Chondrocyte (in vitro differentiated cells): ENCODE data around the gene ROPN1L. TPM values are rescaled to one million over a fixed set of nuclear protein-coding genes. Genes with fewer than 3 reads are reported as not detected.

ENCODE experiments used
- DNase-seq: peaks from one replicate; pipeline ENCODE4 v3.0.0; 2021; ENCODE audit warnings: mixed read lengths, low spot score
- H3K27ac Mint-ChIP-seq: one replicate; pipeline ENCODE4 v1.8.0; 2021; ENCODE audit warnings: mild to moderate bottlenecking, moderate library complexity, mixed read lengths; ENCODE audit not compliant: unreplicated experiment
- H3K27me3 Mint-ChIP-seq: 2 replicates; pipeline ENCODE4 v1.8.0; 2021; ENCODE audit warnings: low read depth, mixed read lengths
- H3K36me3 Mint-ChIP-seq: 2 replicates; pipeline ENCODE4 v1.8.0; 2021; ENCODE audit warnings: low read depth, mixed read lengths
- H3K4me1 Mint-ChIP-seq: 2 replicates; pipeline ENCODE4 v1.8.0; 2021; ENCODE audit warnings: low read depth, mild to moderate bottlenecking, mixed read lengths
- H3K4me3 Mint-ChIP-seq: one replicate; pipeline ENCODE4 v1.8.0; 2021; ENCODE audit warnings: mild to moderate bottlenecking, moderate library complexity, mixed read lengths; ENCODE audit not compliant: unreplicated experiment
- H3K9me3 Mint-ChIP-seq: 2 replicates; pipeline ENCODE4 v1.8.0; 2021; ENCODE audit warnings: low read depth, mixed read lengths
- total RNA-seq: library from RNA; stranded (reverse); gene quantifications from 3 replicates; pipeline ENCODE4 v1.2.1, GENCODE V29; 2021
- TF ChIP-seq, protein P1 (sequence below): fragments of 200-600 bp; sonication (generic); IDR thresholded peaks from 2 replicates; pipeline ENCODE4 v1.5.0; 2021; ENCODE audit warnings: antibody characterized with exemption, mild to moderate bottlenecking, moderate library complexity

The ROPN1L gene
- total RNA-seq, 1 donor from 2014 or later, result 0.37 TPM

DNA sequence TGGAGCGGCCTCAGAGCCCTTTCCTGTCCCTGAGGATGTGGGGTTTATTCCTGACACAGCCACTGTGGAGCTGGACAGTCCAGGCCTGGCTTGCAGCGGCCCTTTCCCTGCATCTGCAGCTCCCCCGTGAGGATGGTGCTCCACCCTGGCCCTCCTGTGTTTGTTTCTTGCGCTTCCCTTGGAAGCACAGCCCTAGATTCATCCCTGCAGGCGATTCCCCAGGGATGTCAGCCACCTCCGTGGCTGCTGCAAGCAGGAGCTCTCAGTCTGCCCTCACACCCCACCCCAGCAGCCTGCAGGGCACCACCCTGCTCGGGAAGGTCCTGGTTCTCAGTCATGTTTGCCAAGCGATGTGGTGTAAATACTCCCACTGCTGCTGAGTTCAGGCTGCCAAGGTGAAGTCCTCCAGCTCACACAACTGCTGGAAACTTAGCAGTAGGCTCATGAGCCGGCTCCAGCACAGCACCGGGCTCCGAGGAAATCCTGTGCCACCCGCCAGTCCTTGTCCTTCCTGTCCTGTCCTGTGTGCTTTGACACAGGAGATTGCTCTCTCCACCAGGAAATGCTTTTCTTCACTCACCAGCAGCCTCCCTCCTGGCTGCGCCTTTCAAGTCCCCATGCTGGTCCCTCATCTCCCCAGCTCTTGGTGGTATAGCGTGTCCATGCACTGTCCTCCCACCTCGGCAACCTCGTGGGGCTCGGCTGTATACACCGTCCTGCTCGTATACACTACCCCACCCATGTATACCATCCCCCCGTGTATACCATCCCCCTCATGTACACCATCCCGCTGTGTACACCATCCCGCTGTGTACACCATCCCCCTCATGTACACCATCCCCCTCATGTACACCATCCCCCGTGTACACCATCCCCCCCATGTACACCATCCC, 16.2 kb downstream of the ROPN1L start:
- H3K4me1 Mint-ChIP-seq, result peaks cover 37% of the 10 kb centered on the region
- H3K4me3 Mint-ChIP-seq, result no peak overlapping the region
- peak; percentile 58 for DNase-seq
- no peaks in the 10 kb centered on the region for H3K36me3 Mint-ChIP-seq
- TF ChIP-seq, protein P1, sequence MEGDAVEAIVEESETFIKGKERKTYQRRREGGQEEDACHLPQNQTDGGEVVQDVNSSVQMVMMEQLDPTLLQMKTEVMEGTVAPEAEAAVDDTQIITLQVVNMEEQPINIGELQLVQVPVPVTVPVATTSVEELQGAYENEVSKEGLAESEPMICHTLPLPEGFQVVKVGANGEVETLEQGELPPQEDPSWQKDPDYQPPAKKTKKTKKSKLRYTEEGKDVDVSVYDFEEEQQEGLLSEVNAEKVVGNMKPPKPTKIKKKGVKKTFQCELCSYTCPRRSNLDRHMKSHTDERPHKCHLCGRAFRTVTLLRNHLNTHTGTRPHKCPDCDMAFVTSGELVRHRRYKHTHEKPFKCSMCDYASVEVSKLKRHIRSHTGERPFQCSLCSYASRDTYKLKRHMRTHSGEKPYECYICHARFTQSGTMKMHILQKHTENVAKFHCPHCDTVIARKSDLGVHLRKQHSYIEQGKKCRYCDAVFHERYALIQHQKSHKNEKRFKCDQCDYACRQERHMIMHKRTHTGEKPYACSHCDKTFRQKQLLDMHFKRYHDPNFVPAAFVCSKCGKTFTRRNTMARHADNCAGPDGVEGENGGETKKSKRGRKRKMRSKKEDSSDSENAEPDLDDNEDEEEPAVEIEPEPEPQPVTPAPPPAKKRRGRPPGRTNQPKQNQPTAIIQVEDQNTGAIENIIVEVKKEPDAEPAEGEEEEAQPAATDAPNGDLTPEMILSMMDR, result peak; percentile 23
- H3K9me3 Mint-ChIP-seq, result no peaks in the 10 kb centered on the region
- H3K27ac Mint-ChIP-seq, result no peak overlapping the region
- H3K27me3 Mint-ChIP-seq, result peaks cover 2% of the 10 kb centered on the region

DNA sequence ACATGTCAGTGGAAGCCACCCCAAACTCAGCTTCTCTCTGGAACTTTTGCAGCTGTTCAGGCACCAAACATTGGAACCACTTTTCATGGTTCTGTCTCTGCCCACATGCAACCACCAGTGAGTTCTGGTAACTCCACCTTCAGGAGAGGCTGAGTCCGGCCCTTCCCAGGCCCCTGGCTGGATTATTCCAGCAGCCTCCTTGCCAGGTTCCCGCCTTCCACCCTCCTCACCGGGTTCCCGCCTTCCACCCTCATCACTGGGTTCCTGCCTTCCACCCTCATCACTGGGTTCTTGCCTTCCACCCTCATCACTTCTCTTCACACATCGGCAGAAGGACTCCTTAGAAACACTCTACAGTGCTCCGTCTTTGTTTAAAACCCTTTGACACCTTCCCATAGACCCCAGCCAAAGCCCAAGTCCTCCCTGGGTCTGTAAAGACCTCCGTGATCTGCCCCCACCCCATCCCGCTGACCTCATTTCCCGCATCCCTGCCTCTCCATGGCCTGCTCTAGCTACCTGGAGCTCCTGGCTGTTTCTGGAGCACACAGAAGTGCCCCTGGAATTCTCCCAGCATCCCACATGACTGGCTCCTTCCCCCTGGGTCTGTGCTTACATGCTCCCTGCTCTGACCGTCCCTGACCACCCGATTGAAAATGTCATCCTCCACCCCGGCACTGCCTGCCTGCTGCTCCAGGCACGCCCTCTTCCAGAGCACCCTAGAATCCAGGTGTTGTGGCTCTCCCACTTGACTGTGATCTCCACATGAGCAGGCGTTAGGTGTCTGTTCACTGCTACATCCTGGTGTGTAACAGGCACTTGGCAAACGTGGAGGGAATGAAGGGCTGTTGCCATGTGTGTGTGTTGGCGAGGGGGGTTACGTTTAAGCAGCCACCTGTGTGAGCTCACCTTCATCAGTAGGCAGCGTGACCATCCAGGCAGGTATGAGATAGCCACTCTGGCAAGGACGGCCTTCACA, 17.7 kb downstream of the ROPN1L start:
- no peak for DNase-seq
- no peaks in the 10 kb centered on the region for H3K9me3 Mint-ChIP-seq
- peaks cover 23% of the 10 kb centered on the region for H3K4me1 Mint-ChIP-seq
- no peak overlapping the region for H3K27ac Mint-ChIP-seq
- TF ChIP-seq, protein P1, result no peak
- H3K27me3 Mint-ChIP-seq, result peaks cover 7% of the 10 kb centered on the region
- peaks cover 3% of the 10 kb centered on the region for H3K36me3 Mint-ChIP-seq
- no peak overlapping the region for H3K4me3 Mint-ChIP-seq

DNA sequence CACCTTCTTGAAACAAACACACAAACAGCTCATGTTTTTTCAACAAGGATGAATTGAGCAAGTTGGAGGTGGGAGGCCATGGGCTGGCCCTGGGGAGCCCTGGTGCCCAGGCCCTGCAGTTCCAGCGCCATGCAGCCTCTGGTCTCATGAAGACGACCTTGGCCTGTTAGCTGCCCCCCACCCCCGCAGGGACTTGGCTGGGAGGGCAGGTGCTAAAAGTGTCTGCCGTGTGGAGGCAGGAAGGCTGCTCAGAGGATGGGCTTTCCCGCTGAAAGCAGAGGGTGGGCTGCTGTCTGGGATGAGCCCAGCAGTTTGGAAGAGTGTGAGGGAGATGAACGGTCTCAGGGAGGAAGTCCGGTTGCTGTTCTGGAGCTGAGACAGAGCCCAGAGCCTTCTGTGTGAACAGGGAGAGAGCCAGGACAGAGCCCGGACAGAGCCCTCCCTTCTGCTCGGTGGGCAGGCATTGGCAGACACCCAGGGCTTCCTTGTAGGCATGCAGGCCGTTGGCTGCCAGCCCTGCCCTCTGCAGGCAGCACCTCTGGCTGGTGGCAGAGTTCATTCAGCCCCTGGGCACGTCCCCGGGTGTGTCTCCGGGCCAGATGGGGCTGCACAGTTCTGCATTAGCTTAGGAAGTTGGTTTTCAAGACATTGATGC, 18.7 kb downstream of the ROPN1L start:
- no peak overlapping the region for H3K4me3 Mint-ChIP-seq
- TF ChIP-seq, protein P1, result peak; percentile 26
- DNase-seq, result no peak

GRCh38 chr5:10461041-10461440, 19.4 kb downstream of the ROPN1L start:
- TF ChIP-seq, protein P1, result no peak
- DNase-seq, result no peak
- Mint-ChIP-seq H3K27me3 (peaks cover 7% of the 10 kb centered on the region), H3K27ac (no peak overlapping the region), H3K4me3 (no peak overlapping the region), H3K9me3 (no peaks in the 10 kb centered on the region), H3K36me3 (peaks cover 4% of the 10 kb centered on the region), H3K4me1 (peaks cover 14% of the 10 kb centered on the region)

More for the DNA sequence above, 18.7 kb downstream of the ROPN1L start:
- Mint-ChIP-seq H3K36me3 (peaks cover 4% of the 10 kb centered on the region), H3K27me3 (peaks cover 7% of the 10 kb centered on the region), H3K9me3 (no peaks in the 10 kb centered on the region), H3K27ac (no peak overlapping the region), H3K4me1 (peaks cover 15% of the 10 kb centered on the region)
